Fibroblast of the aortic adventitia (primary cell): ENCODE data around the gene SETD7. TPM values are rescaled to one million over a fixed set of nuclear protein-coding genes. Genes with fewer than 3 reads are reported as not detected.

Experiments
- DNase-seq: peaks from one replicate; pipeline ENCODE4 v3.0.0-alpha.2; 2010; ENCODE audit warnings: low read depth
- H3K4me3 ChIP-seq: 2 replicates; pipeline ENCODE4 v1.5.1; 2011; ENCODE audit warnings: low read depth, mild to moderate bottlenecking, control low read depth, low read length, moderate library complexity
- total RNA-seq: library from RNA; depleted of rRNA; stranded (reverse); fragments of >200 nt; gene quantifications from 2 replicates; pipeline ENCODE4 v1.2.3, GENCODE V29; 2012; ENCODE audit warnings: low replicate concordance
- TF ChIP-seq, protein P1 (sequence below): IDR thresholded peaks from 2 replicates; pipeline ENCODE4 v1.5.1; 2011; ENCODE audit warnings: mild to moderate bottlenecking, low read length, control low read depth, inconsistent platforms; ENCODE audit not compliant: insufficient read depth

Gene SETD7
- total RNA-seq, 1 donor: 80.3 TPM

DNA sequence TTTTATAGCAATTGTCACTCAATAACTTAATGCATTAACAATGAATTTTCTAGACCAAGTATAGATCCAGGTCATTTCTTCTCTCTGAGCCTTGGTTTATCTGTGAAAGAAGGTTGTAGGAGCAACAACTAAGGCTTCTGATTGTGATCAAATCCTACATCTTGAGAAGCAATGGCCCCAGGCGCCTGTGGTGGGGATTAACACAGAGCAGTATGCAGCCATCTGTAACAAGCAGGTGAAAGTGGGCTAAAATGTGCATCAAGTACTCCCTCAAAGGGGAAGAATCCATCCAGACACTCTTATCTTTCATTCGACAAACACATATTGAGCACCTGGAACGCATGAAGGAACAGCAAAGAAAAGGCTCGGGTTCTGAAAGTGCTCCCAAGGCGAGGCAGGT, 19.1 kb upstream of the SETD7 start:
- no peak for DNase-seq
- no peak overlapping the region for H3K4me3 ChIP-seq
- TF ChIP-seq, protein P1, sequence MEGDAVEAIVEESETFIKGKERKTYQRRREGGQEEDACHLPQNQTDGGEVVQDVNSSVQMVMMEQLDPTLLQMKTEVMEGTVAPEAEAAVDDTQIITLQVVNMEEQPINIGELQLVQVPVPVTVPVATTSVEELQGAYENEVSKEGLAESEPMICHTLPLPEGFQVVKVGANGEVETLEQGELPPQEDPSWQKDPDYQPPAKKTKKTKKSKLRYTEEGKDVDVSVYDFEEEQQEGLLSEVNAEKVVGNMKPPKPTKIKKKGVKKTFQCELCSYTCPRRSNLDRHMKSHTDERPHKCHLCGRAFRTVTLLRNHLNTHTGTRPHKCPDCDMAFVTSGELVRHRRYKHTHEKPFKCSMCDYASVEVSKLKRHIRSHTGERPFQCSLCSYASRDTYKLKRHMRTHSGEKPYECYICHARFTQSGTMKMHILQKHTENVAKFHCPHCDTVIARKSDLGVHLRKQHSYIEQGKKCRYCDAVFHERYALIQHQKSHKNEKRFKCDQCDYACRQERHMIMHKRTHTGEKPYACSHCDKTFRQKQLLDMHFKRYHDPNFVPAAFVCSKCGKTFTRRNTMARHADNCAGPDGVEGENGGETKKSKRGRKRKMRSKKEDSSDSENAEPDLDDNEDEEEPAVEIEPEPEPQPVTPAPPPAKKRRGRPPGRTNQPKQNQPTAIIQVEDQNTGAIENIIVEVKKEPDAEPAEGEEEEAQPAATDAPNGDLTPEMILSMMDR: no peak

DNA sequence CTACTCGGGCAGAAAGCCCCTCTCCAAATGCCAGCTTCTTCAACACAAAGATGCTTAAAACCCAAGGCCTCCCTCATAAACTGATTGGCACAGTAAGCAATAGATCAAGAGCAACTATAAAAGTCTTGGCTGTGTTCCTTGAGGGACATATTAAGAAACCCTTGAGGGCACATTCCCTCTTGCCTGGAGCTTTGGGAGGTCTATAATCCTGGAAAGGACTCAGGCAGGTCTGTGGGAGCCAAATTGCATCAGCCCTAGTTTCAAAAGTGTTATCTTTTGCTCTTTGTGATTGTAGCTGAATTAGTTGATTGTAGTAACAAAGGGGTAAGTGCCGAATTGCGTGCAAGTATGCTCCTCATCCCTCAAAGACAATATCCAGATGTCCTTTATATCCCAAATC, 18.6 kb upstream of the SETD7 start:
- no peak overlapping the region for H3K4me3 ChIP-seq
- TF ChIP-seq, protein P1: no peak
- peak; percentile 67 for DNase-seq

DNA sequence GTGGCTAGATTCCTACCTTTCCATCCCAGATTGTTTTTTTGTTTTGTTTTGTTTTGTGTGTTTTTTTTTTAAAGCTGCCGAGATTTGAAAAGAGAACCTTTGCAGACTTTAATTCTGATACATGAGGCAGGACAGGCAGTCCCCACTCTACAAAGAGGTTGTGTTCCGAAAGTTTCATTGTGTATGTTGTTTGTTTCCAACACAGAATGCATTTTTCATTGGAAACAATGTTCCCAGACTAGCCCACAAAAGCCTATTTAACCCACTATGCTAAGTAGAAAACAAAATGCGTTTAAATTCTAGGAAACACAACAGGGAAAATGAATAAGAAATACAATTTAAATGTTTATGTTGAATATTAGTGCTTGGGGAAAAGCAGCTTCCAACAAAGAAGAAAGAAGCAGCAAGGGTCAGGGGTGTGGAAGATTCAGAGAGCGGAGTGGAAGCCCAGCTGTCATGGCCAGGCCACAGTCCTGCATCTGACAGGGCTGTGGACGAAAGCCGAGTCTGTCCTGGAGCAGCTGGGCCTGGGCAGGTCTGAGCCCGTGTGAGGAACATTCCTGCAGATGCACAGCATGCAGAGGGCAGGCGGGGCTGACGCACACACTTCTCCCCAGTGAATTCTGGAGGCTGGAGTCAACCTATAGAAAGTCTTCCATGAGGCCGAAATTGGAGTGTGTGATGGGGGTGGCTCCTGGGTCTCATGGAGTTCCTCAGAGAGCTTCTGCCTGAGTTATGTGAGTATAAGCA, 12.4 kb upstream of the SETD7 start:
- TF ChIP-seq, protein P1: no peak
- DNase-seq: no peak
- no peak overlapping the region for H3K4me3 ChIP-seq

DNA sequence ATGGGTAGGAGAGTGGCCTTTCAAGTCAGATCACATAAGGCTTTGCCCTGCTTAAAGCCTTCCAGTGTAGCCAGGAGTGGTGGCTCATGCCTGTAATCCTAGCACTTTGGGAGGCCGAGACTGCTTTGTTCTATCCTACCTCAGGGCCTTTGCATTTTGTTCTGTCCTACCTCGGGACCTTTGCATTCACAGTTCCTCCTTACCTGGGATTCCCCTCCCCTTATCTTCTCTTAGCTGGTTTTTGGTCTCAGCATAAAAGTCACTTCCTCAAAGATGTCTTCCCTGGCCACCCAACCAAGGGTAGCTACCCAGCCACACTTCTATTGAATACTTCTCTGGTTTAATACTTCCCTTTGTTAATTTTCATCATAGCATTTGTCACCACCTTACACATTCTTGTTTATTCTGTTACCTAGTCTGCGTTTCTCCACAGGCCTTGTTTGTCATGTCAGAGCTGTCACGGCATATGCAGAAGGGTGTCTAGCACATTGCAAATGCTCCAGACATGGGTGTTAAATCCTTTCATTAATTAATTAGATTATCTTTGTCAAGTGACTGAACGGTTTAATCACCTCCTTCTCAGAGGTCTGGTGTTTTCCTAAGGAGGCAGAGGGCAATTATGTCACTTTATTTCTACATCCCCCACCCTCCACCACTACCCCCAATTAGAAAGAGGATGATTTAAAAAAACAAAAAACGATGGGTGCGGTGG, 11.3 kb upstream of the SETD7 start:
- TF ChIP-seq, protein P1: no peak
- H3K4me3 ChIP-seq: no peak overlapping the region
- DNase-seq: no peak

DNA sequence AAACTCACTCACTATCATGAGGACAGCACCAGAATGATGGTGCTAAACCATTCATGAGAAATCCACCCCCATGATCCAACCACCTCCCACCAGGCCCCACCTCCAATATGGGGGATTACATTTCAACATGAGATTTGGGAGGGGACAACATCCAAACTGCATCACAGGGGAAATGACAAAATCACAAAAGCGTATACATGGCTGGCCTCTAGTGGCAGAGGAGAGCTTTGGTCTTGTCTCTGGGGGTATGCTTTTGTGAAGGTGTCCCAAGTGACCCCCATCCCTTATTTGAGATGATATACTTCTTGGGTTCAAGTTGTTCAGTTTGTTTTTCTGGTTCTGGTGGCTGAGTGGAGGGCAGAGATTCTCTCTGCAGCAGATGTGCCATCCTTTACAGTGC, 8.5 kb upstream of the SETD7 start:
- H3K4me3 ChIP-seq: no peak overlapping the region
- no peak for DNase-seq

DNA sequence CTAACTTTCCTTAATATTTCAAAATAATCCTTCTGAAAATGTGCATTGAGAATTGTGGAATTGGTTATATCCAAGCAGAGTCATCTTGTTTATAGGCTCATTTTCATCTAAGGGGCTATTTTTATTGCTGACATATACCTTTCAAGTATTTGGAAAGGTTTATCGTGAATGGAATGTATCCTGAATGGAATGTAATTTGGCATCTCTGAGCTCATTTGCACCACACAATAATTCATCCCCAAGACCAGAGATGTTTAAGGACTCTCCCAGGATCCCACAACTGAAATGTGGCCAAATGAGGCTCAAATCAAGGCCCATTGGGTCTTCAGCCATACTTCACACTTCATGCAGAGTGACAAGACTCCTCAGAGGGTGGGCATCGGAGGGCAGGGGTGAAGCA, 7.5 kb upstream of the SETD7 start:
- no peak overlapping the region for H3K4me3 ChIP-seq
- no peak for DNase-seq
- TF ChIP-seq, protein P1: no peak

More for the DNA sequence above, 8.5 kb upstream of the SETD7 start:
- TF ChIP-seq, protein P1: no peak

DNA sequence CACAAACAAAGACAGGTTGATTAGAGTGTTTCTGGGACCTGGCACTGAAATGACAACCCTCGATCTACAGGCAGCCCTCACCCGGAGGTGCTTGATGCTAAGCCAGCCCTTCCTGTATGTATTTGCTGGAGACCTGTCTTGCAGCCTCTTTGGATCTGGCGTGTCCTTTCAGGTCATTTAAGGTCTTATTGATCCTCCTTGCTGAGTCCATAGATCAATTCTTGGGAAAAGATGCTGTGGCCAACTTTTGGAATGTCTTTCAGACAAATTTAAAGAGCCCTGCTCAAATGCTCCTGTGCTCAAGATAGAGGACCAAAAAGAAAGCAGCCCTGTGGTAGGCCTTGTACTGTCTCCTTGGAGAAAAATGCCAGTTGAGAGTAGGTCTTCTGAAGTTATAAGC, 6.8 kb upstream of the SETD7 start:
- TF ChIP-seq, protein P1: no peak
- no peak overlapping the region for H3K4me3 ChIP-seq
- DNase-seq: no peak
